HEK293 (cell line): ENCODE results near the gene TERC.

Experiments used
- CTCF ChIA-PET: fragments of 350-600 bp; formaldehyde crosslinking; extraction: SDS; loops from one replicate; lab custom pipeline; 2021; ENCODE audit warnings: antibody characterized with exemption; lab: Yijun Ruan, JAX
- POLR2A ChIA-PET: fragments of 300-600 bp; formaldehyde crosslinking; extraction: SDS; loops from one replicate; lab custom pipeline; 2020; ENCODE audit warnings: antibody characterized with exemption, inconsistent platforms; lab: Yijun Ruan, JAX
- H3K27ac ChIP-seq: fragments of 200-500 bp; sonication (Bioruptor generic); 2 replicates; pipeline ENCODE4 v1.5.1; 2014; ENCODE audit warnings: low read depth, low read length, control low read depth, inconsistent platforms; ENCODE audit errors: extremely low read depth
- H3K36me3 ChIP-seq, 2 experiments: fragments of 200-500 bp in 1 of 2; sonication (Bioruptor generic) in 1 of 2; 1 replicate in 1 of 2; 2 replicates in 1 of 2; pipeline ENCODE4 v1.5.1; 2014 to 2017; ENCODE audit warnings: inconsistent platforms in 2 of 2, low read length in 2 of 2; ENCODE audit not compliant: control insufficient read depth in 2 of 2, insufficient read depth in 1 of 2
- H3K4me1 ChIP-seq: fragments of 200-500 bp; sonication (Bioruptor generic); 2 replicates; pipeline ENCODE4 v1.5.1; 2014; ENCODE audit warnings: mild to moderate bottlenecking, low read length, inconsistent platforms; ENCODE audit not compliant: control insufficient read depth, insufficient read depth
- H3K4me3 ChIP-seq: 2 replicates; pipeline ENCODE4 v1.5.1; 2011; ENCODE audit warnings: low read depth, mild to moderate bottlenecking, control low read depth, low read length, moderate library complexity
- H3K9me3 ChIP-seq: fragments of 200-500 bp; sonication (Bioruptor generic); 2 replicates; pipeline ENCODE4 v1.5.1; 2014; ENCODE audit warnings: low read depth, low read length, inconsistent platforms; ENCODE audit not compliant: control insufficient read depth, insufficient read depth
- AEBP2 ChIP-seq: fragments of 450-650 bp; formaldehyde crosslinking; IDR thresholded peaks from 2 replicates; pipeline ENCODE4 v1.5.1; 2016; ENCODE audit warnings: missing biosample characterization, missing genetic modification characterization, borderline replicate concordance
- BCL11B ChIP-seq: fragments of 450-650 bp; formaldehyde crosslinking; IDR thresholded peaks from 2 replicates; pipeline ENCODE4 v1.5.1; 2016; ENCODE audit warnings: low read depth, missing biosample characterization, missing genetic modification characterization
- GFI1B ChIP-seq: fragments of 450-650 bp; formaldehyde crosslinking; IDR thresholded peaks from 2 replicates; pipeline ENCODE4 v1.5.1; 2016; ENCODE audit warnings: missing biosample characterization, missing genetic modification characterization
- GLI2 ChIP-seq: fragments of 450-650 bp; formaldehyde crosslinking; IDR thresholded peaks from 2 replicates; pipeline ENCODE4; 2017; ENCODE audit warnings: missing biosample characterization, missing genetic modification characterization, low read depth, borderline replicate concordance
- GLIS2 ChIP-seq: fragments of 450-650 bp; formaldehyde crosslinking; IDR thresholded peaks from 2 replicates; pipeline ENCODE4 v1.5.1; 2016; ENCODE audit warnings: missing biosample characterization, missing genetic modification characterization
- HIC1 ChIP-seq: fragments of 450-650 bp; formaldehyde crosslinking; IDR thresholded peaks from 2 replicates; pipeline ENCODE4 v1.5.1; 2016; ENCODE audit warnings: missing biosample characterization, missing genetic modification characterization
- HOXD13 ChIP-seq: sonication (generic); formaldehyde crosslinking; IDR thresholded peaks from 2 replicates; pipeline ENCODE4 v1.8.0; 2022; ENCODE audit warnings: missing genetic modification reagents, borderline replicate concordance
- KLF16 ChIP-seq: fragments of 450-650 bp; formaldehyde crosslinking; IDR thresholded peaks from 2 replicates; pipeline ENCODE4 v1.5.1; 2017; ENCODE audit warnings: missing biosample characterization, missing genetic modification characterization
- KLF17 ChIP-seq: fragments of 450-650 bp; formaldehyde crosslinking; IDR thresholded peaks from 2 replicates; pipeline ENCODE4 v1.5.1; 2016; ENCODE audit warnings: missing biosample characterization, missing genetic modification characterization
- MZF1 ChIP-seq: fragments of 450-650 bp; formaldehyde crosslinking; IDR thresholded peaks from 2 replicates; pipeline ENCODE4 v1.5.1; 2017; ENCODE audit warnings: missing biosample characterization, missing genetic modification characterization, borderline replicate concordance
- TRIM28 ChIP-seq: IDR thresholded peaks from 2 replicates; pipeline ENCODE4 v1.6.1; 2011; ENCODE audit warnings: low read length, control low read depth, borderline replicate concordance
- YY1 ChIP-seq: fragments of 450-650 bp; formaldehyde crosslinking; IDR thresholded peaks from 2 replicates; pipeline ENCODE4 v1.5.1; 2018; ENCODE audit warnings: missing biosample characterization, missing genetic modification characterization
- ZBTB1 ChIP-seq: fragments of 450-650 bp; formaldehyde crosslinking; IDR thresholded peaks from 2 replicates; pipeline ENCODE4 v1.5.1; 2016; ENCODE audit warnings: missing biosample characterization, missing genetic modification characterization
- ZBTB6 ChIP-seq: fragments of 450-650 bp; formaldehyde crosslinking; IDR thresholded peaks from 2 replicates; pipeline ENCODE4 v1.5.1; 2017; ENCODE audit warnings: missing biosample characterization, missing genetic modification characterization
- ZFP37 ChIP-seq: fragments of 450-650 bp; formaldehyde crosslinking; IDR thresholded peaks from 2 replicates; pipeline ENCODE4 v1.5.1; 2016; ENCODE audit warnings: missing biosample characterization, missing genetic modification characterization
- ZNF2 ChIP-seq: fragments of 450-650 bp; formaldehyde crosslinking; IDR thresholded peaks from 2 replicates; pipeline ENCODE4 v1.5.1; 2016; ENCODE audit warnings: missing biosample characterization, missing genetic modification characterization
- ZNF248 ChIP-seq: fragments of 450-650 bp; formaldehyde crosslinking; IDR thresholded peaks from 2 replicates; pipeline ENCODE4 v1.5.1; 2017; ENCODE audit warnings: missing biosample characterization, missing genetic modification characterization
- ZNF350 ChIP-seq: fragments of 450-650 bp; formaldehyde crosslinking; IDR thresholded peaks from 2 replicates; pipeline ENCODE4 v1.5.0; 2017; ENCODE audit warnings: missing biosample characterization, mild to moderate bottlenecking, missing genetic modification characterization
- ZNF416 ChIP-seq: fragments of 450-650 bp; formaldehyde crosslinking; IDR thresholded peaks from 2 replicates; pipeline ENCODE4 v1.5.1; 2016; ENCODE audit warnings: missing biosample characterization, missing genetic modification characterization
- ZNF433 ChIP-seq: fragments of 450-650 bp; formaldehyde crosslinking; IDR thresholded peaks from 2 replicates; pipeline ENCODE4 v1.5.1; 2016; ENCODE audit warnings: missing biosample characterization, missing genetic modification characterization, low read depth
- ZNF555 ChIP-seq: fragments of 450-650 bp; formaldehyde crosslinking; conservative IDR thresholded peaks from 2 replicates; pipeline ENCODE4 v1.5.1; 2017; ENCODE audit warnings: missing biosample characterization, mild to moderate bottlenecking, missing genetic modification characterization, inconsistent platforms
- ZNF610 ChIP-seq: fragments of 450-650 bp; formaldehyde crosslinking; IDR thresholded peaks from 2 replicates; pipeline ENCODE4 v1.5.1; 2016; ENCODE audit warnings: missing biosample characterization, missing genetic modification characterization, borderline replicate concordance
- ZNF623 ChIP-seq: fragments of 450-650 bp; formaldehyde crosslinking; IDR thresholded peaks from 2 replicates; pipeline ENCODE4 v1.5.1; 2016; ENCODE audit warnings: missing biosample characterization, missing genetic modification characterization
- ZNF624 ChIP-seq: fragments of 450-650 bp; formaldehyde crosslinking; IDR thresholded peaks from 2 replicates; pipeline ENCODE4 v1.5.1; 2017; ENCODE audit warnings: missing biosample characterization, missing genetic modification characterization
- ZNF677 ChIP-seq: fragments of 450-650 bp; IDR thresholded peaks from 2 replicates; pipeline ENCODE4 v1.5.0; 2018; ENCODE audit warnings: missing biosample characterization, mild to moderate bottlenecking, missing genetic modification characterization, moderate library complexity
- ZNF837 ChIP-seq: fragments of 450-650 bp; formaldehyde crosslinking; IDR thresholded peaks from 2 replicates; pipeline ENCODE4 v1.5.1; 2016; ENCODE audit warnings: missing biosample characterization, missing genetic modification characterization
- ZSCAN16 ChIP-seq: fragments of 450-650 bp; formaldehyde crosslinking; IDR thresholded peaks from 2 replicates; pipeline ENCODE4 v1.5.1; 2016; ENCODE audit warnings: missing biosample characterization, missing genetic modification characterization

TERC gene

GRCh38 chr3:169769287-169770181 lies 4.7 kb upstream of the TERC start, which contains the start of gene ACTRT3 (continued):
- TF ChIP-seq HIC1 (tag by site-specific recombination) (no peak), ZNF555 (tag by site-specific recombination) (no peak), ZBTB6 (tag by site-specific recombination) (peak; percentile 62; the same call in 1 of the 2 replicates), GFI1B (tag by site-specific recombination) (no peak), ZNF624 (no peak), ZSCAN16 (tag by site-specific recombination) (no peak), ZNF837 (no peak), ZNF416 (tag by site-specific recombination) (no peak), ZNF248 (tag by site-specific recombination) (no peak)

- POLR2A ChIA-PET: interaction anchor here (0.5 to 1.1 kb wide), 5 partner anchors 20 to 1672 kb away, joined by 3 to 5 read pairs (median 3); no protein-coding TSS in a partner anchor
- Histone ChIP-seq H3K4me1 (no peaks in the 10 kb centered on the region), H3K4me3 (peak overlapping the region; percentile 60), H3K27ac (peak overlapping the region; percentile 74), H3K36me3 (no peaks in the 10 kb centered on the region), H3K9me3 (no peaks in the 10 kb centered on the region)
- CTCF ChIA-PET: no interaction called here
- TF ChIP-seq ZNF2 (tag by site-specific recombination) (0 out of 2 replicates have a peak, but pooled peaks have one; percentile 21), AEBP2 (tag by site-specific recombination) (no peak), HOXD13 (CRISPR knock-in tag) (no peak), KLF17 (tag by site-specific recombination) (peak; percentile 57; the same call in 1 of the 2 replicates), ZNF610 (tag by site-specific recombination) (0 out of 2 replicates have a peak, but pooled peaks have one; percentile 23), YY1 (tag by site-specific recombination) (no peak), ZNF433 (0 out of 2 replicates have a peak, but pooled peaks have one; percentile 11), TRIM28 (no peak), MZF1 (tag by site-specific recombination) (no peak), ZNF677 (tag by site-specific recombination) (peak; percentile 100), GLI2 (tag by site-specific recombination) (no peak), GLIS2 (tag by site-specific recombination) (0 out of 2 replicates have a peak, but pooled peaks have one; percentile 7), BCL11B (tag by site-specific recombination) (no peak), ZNF350 (tag by site-specific recombination) (no peak), ZBTB1 (tag by site-specific recombination) (no peak), KLF16 (tag by site-specific recombination) (no peak), ZNF623 (tag by site-specific recombination) (no peak), ZFP37 (tag by site-specific recombination) (peak; percentile 94)
These were observed 463 bp downstream of the TERC start for GRCh38 chr3:169764312-169764881.
